GM13976 (cell line): ENCODE measurements around the gene DYNC1I1.

ENCODE experiments used
- DNase-seq: peaks from one replicate; pipeline ENCODE4 v3.0.0; 2012; ENCODE audit warnings: low spot score
- in situ Hi-C: fragments of 300-500 bp; cut with MboI; formaldehyde crosslinking; loops from one replicate; pipeline ENCODE4 v1.12.0; 2022; ENCODE audit warnings: low sequenced_read_pairs, mixed read lengths, inconsistent platforms; ENCODE audit not compliant: unreplicated experiment
- TF ChIP-seq, protein P1 (sequence below): IDR thresholded peaks from 2 replicates; pipeline ENCODE4 v1.5.1; 2012; ENCODE audit warnings: borderline replicate concordance, mild to moderate bottlenecking; ENCODE audit not compliant: insufficient read depth; ENCODE audit errors: extremely low read depth, missing control alignments, control extremely low read depth

Gene DYNC1I1

DNA sequence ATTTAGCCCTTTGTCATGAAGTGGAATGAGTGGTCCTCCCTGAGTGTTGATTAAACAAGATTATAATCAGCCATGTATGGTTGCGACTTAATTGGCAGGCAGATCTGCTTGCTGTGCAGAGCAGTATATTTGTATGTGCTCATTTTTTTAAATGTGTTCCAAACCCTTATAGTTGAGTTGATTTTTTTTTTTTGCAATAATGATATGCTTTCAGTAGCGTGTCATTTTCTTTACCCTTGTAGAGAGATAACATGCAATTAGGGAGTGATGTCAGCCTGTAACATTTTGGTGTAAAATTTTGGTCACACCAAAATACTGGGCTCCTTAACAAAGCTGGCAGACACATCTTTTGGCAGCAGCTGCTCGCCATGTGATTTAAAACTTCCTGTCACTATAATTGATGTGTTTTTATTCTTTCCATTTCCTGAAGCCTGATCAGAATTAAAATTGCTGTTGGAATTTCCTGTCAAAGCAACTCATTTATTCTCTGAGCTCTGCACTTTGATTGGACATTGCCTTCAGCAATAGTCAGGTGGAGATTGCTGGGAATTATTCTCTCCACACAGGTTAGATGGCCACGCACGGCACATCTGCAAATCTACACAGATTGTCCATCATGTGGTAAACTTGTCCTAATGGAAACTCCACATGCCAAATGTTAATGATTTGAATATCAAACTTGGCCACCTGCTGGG, 125.3 kb downstream of the DYNC1I1 start:
- TF ChIP-seq, protein P1, sequence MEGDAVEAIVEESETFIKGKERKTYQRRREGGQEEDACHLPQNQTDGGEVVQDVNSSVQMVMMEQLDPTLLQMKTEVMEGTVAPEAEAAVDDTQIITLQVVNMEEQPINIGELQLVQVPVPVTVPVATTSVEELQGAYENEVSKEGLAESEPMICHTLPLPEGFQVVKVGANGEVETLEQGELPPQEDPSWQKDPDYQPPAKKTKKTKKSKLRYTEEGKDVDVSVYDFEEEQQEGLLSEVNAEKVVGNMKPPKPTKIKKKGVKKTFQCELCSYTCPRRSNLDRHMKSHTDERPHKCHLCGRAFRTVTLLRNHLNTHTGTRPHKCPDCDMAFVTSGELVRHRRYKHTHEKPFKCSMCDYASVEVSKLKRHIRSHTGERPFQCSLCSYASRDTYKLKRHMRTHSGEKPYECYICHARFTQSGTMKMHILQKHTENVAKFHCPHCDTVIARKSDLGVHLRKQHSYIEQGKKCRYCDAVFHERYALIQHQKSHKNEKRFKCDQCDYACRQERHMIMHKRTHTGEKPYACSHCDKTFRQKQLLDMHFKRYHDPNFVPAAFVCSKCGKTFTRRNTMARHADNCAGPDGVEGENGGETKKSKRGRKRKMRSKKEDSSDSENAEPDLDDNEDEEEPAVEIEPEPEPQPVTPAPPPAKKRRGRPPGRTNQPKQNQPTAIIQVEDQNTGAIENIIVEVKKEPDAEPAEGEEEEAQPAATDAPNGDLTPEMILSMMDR = no peak
- DNase-seq = no peak
- in situ Hi-C loops = no loop called here

DNA sequence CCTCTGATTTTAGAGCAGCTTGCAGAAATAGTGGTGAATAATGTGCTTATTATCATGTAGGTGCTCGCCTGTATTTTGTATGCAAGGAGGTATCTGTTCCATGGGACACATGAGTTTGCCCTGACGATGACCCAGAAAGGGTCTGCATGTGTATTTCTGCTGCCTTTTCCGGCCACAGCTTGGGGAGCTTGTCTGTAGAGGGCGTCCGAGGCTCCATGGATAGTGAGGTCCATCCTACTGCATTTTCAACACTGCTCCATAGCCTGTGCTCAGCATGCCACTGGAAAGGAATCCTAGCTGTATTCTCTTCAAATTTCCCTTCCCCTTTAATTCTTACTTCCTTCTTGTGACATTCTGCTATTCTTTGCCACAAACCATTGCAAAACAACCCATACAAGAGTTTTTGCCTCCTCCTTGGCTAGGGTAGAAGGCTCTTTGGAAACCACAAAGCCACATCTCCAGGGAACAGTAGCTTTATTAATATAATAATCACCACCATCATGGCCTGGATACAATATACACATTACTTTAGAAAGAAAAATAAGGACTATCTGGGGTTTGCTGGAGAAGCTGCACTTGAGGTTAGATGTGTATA, 127.7 kb downstream of the DYNC1I1 start:
- in situ Hi-C loops = loop anchor here (25.0 kb wide), 1 partner anchor 1137 kb away; no protein-coding TSS in a partner anchor
- TF ChIP-seq, protein P1 = no peak
- DNase-seq = no peak

DNA sequence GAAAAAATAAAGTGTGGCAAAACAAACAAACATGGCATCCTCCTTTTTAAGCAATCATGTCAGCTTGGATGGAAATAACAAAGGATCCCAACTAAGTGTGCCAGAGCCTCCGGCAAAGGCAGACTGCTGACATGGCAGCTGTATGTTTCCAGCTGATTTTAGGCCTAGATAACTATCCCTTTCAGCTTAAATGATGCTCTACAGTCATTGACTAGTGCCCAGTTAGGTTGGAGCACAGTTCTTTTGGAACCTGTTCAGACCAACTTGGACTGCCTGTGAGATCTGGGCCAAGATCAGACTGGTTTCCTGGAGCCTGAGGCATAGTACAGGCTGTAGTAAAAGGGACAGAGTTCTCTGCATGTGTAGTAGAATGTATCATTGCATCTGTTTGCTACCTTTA, 128.7 kb downstream of the DYNC1I1 start:
- in situ Hi-C loops = loop anchor here (25.0 kb wide), 1 partner anchor 1136 kb away; no protein-coding TSS in a partner anchor
- TF ChIP-seq, protein P1 = no peak
- no peak for DNase-seq

DNA sequence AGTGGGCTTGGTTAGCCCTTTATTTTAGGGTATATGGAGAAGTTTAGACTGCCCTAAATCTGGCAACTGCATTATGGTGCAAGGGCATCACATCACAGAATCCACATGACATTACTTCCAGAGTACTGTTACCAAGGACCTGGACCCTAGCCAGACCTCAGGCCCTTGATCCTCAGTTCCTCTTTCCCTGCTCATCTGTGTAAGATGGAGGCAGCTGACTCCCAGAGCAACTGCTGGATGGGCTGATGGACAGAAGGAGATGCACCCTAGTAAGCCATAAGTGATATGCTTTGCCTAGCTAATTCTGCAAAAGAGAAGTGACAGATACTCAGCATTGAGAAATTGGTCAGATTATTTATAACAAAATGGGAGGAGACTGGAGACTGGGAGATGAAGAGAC, 131.7 kb downstream of the DYNC1I1 start:
- no peak for DNase-seq
- in situ Hi-C loops = loop anchor here (25.0 kb wide), 1 partner anchor 1133 kb away; no protein-coding TSS in a partner anchor

DNA sequence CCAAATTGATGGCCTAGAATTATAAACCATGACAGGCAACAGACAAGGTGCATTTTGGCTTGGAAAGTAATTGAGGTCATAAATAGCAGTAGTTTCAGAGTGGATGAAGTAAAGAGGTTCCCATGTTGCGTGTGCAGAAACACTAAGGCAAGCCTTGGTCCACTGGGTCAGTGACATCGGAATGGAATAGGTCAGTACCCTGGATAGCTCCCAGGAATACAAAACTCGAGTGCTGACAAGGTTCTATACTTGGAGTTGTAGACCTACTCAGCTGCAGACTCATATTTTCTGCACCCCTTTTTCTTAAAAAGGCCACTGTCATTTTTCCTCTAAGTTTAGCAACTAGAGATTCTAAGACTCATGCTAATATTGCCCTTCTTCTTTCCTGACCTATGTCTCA, 132.8 kb downstream of the DYNC1I1 start:
- in situ Hi-C loops = loop anchor here (25.0 kb wide), 1 partner anchor 1132 kb away; no protein-coding TSS in a partner anchor
- TF ChIP-seq, protein P1 = no peak
- DNase-seq = no peak

More for the DNA sequence above, 131.7 kb downstream of the DYNC1I1 start:
- TF ChIP-seq, protein P1 = no peak

DNA sequence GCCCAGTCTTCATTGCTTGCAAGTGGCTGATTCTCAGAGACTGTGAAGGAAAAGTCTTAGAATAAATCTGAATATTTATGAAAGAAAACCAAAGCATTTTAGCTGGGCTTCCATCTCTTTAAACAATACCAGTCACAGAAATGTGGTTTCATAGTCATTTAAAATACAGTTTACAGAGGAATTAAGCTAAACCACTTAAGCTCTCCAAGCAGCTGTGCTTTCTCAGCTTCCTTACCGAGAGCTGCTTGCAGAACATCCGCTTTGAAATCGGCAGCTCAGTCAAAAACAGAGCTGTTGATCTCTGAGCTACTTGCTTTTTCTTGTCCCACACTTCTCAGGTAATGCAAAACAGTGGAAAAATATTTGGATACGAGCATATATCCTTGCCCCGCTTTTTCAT, 134.5 kb downstream of the DYNC1I1 start:
- DNase-seq = no peak
- TF ChIP-seq, protein P1 = no peak
- in situ Hi-C loops = loop anchor here (25.0 kb wide), 1 partner anchor 1130 kb away; no protein-coding TSS in a partner anchor
